OCI-LY7 (cell line): ENCODE data around the gene SPTAN1. TPM values are rescaled to one million over a fixed set of nuclear protein-coding genes. Genes with fewer than 3 reads are reported as not detected.
A peak's percentile ranks its signal among the peaks of the same experiment; 100 is the strongest.

ENCODE experiments used
- BruUV-seq: library from RNA; stranded (reverse); fragments of 400-500 nt; replicated peaks from 2 replicates; lab custom pipeline; 2021; lab: Mats Ljungman, UMichigan
- CTCF ChIA-PET: fragments of 300-600 bp; sonication (Branson Sonifier 250); formaldehyde crosslinking; loops from one replicate; lab custom pipeline; 2022; ENCODE audit warnings: antibody characterized with exemption; ENCODE audit not compliant: unreplicated experiment; lab: Charles Lee
- POLR2A ChIA-PET: fragments of 300-600 bp; sonication (Branson Sonifier 250); formaldehyde crosslinking; loops from one replicate; lab custom pipeline; 2022; ENCODE audit warnings: antibody characterized with exemption; lab: Charles Lee
- DNase-seq: peaks from one replicate; pipeline ENCODE4 v3.0.0-alpha.2; 2015; ENCODE audit warnings: low spot score
- H2AFZ ChIP-seq: fragments of 200-600 bp; sonication (generic), shearing (Covaris generic); 2 replicates; pipeline ENCODE4 v1.6.1; 2014; ENCODE audit warnings: mild to moderate bottlenecking, antibody characterized with exemption, low read length, moderate library complexity
- H3K27ac ChIP-seq: fragments of 200-600 bp; sonication (generic); 2 replicates; pipeline ENCODE4 v1.5.1; 2014; ENCODE audit warnings: mixed run types, low read depth, mild to moderate bottlenecking, moderate library complexity, low read length, inconsistent platforms; ENCODE audit not compliant: poor library complexity, severe bottlenecking
- H3K36me3 ChIP-seq: fragments of 200-600 bp; sonication (generic); 2 replicates; pipeline ENCODE4 v1.6.1; 2014; ENCODE audit warnings: mild to moderate bottlenecking, antibody characterized with exemption, low read length, moderate library complexity, mixed read lengths; ENCODE audit not compliant: insufficient read depth
- H3K4me1 ChIP-seq: fragments of 200-600 bp; sonication (generic); 2 replicates; pipeline ENCODE4 v1.5.1; 2014; ENCODE audit warnings: mild to moderate bottlenecking, low read length; ENCODE audit not compliant: insufficient read depth, poor library complexity, severe bottlenecking
- H3K4me2 ChIP-seq: fragments of 200-600 bp; sonication (generic); 2 replicates; pipeline ENCODE4 v1.6.1; 2014; ENCODE audit warnings: mild to moderate bottlenecking, low read length
- H3K4me3 ChIP-seq: fragments of 200-600 bp; sonication (generic); 2 replicates; pipeline ENCODE4 v1.5.1; 2014; ENCODE audit warnings: mild to moderate bottlenecking, low read depth, low read length; ENCODE audit not compliant: poor library complexity, severe bottlenecking
- H3K79me2 ChIP-seq: fragments of 200-600 bp; sonication (generic); 2 replicates; pipeline ENCODE4 v1.6.1; 2016; ENCODE audit warnings: low read depth, mild to moderate bottlenecking, low read length, moderate library complexity, mixed read lengths; ENCODE audit not compliant: insufficient read depth
- H3K9me2 ChIP-seq: fragments of 200-600 bp; sonication (generic); 2 replicates; pipeline ENCODE4 v1.6.1; 2016; ENCODE audit warnings: mild to moderate bottlenecking, low read length, mixed read lengths; ENCODE audit not compliant: insufficient read depth
- H3K9me3 ChIP-seq: fragments of 200-600 bp; sonication (generic); 2 replicates; pipeline ENCODE4 v1.6.1; 2014; ENCODE audit warnings: mild to moderate bottlenecking, mixed run types, low read length, mixed read lengths
- H4K20me1 ChIP-seq: fragments of 200-600 bp; sonication (generic); 2 replicates; pipeline ENCODE4 v1.6.1; 2014; ENCODE audit warnings: mild to moderate bottlenecking, antibody characterized with exemption, low read length, moderate library complexity, mixed read lengths; ENCODE audit not compliant: insufficient read depth
- CTCF ChIP-seq: fragments of 200-600 bp; sonication (generic); conservative IDR thresholded peaks from 2 replicates; pipeline ENCODE4 v1.5.1; 2014; ENCODE audit warnings: mild to moderate bottlenecking, antibody characterized with exemption, low read length, moderate library complexity, mixed read lengths
- EZH2phosphoT487 ChIP-seq: fragments of 200-600 bp; sonication (generic); IDR thresholded peaks from 2 replicates; pipeline ENCODE4 v1.6.1; 2018; ENCODE audit warnings: low read depth, borderline replicate concordance, mild to moderate bottlenecking, mixed run types, antibody characterized with exemption, low read length, moderate library complexity, mixed read lengths
- intact Hi-C: fragments of 100-400 bp; cut with micrococcal nuclease; formaldehyde crosslinking; loops from one replicate; pipeline ENCODE4 v1.10.0; 2022; ENCODE audit not compliant: unreplicated experiment
- total RNA-seq, 2 experiments: library from RNA; depleted of rRNA in 1 of 2; stranded (reverse); fragments of >200 nt in 1 of 2; shearing (Covaris generic) in 1 of 2; gene quantifications; 2 replicates each; pipeline ENCODE4 v1.2.3, GENCODE V29; 2014 to 2022

Gene SPTAN1
- total RNA-seq, 2 experiments from 2014 or later = 239 to 259 TPM

- Histone ChIP-seq H3K36me3 (no peaks in the 10 kb centered on the region), H3K4me3 (peak overlapping the region; percentile 87), H3K4me2 (peak overlapping the region; percentile 86), H3K27ac (no peak overlapping the region), H3K9me3 (no peaks in the 10 kb centered on the region), H3K79me2 (peaks cover 32% of the 10 kb centered on the region), H3K4me1 (peaks cover 33% of the 10 kb centered on the region), H2AFZ (peak overlapping the region; percentile 86), H4K20me1 (peaks cover 18% of the 10 kb centered on the region; the same call in 1 of the 2 replicates), H3K9me2 (no peaks in the 10 kb centered on the region)
- ChIA-PET POLR2A (interaction anchor here (0.6 to 1.3 kb wide), 6 partner anchors 25 to 1332 kb away, joined by 3 to 7 read pairs (median 3); no protein-coding TSS in a partner anchor), CTCF (interaction anchor here (1.1 kb wide), 1 partner anchor 130 kb away, joined by 3 read pairs; the partner anchor contains the start of gene CERCAM)
- TF ChIP-seq CTCF = no peak
- no peak for TF ChIP-seq EZH2phosphoT487
- intact Hi-C loops = loop anchor here (5.0 to 10.0 kb wide), 2 partner anchors 174 to 371 kb away; partner anchors contain the start of genes PHYHD1 and ZDHHC12
- no peak for DNase-seq
- BruUV-seq = TSS peak; percentile 83
Measured at GRCh38 chr9:128550770-128551656, 1.4 kb upstream of the SPTAN1 start.

- no peak for TF ChIP-seq EZH2phosphoT487
- TF ChIP-seq CTCF = no peak
- peaks cover under 1% of the 10 kb centered on the region; the same call in 1 of the 2 replicates for H3K36me3 ChIP-seq
- H3K27ac ChIP-seq = peak overlapping the region; percentile 24
- no peak for DNase-seq
- peaks cover 18% of the 10 kb centered on the region; the same call in 1 of the 2 replicates for H4K20me1 ChIP-seq
- ChIA-PET POLR2A (interaction anchor here (0.6 to 1.5 kb wide), 6 partner anchors 15 to 1332 kb away, joined by 3 to 7 read pairs (median 3); partner anchors contain the start of gene GLE1), CTCF (interaction anchor here (1.0 kb wide), 1 partner anchor 94 kb away, joined by 3 read pairs; no protein-coding TSS in a partner anchor)
- H3K4me1 ChIP-seq = peaks cover 40% of the 10 kb centered on the region
- H3K4me2 ChIP-seq = peak overlapping the region; percentile 86
- H3K4me3 ChIP-seq = peak overlapping the region; percentile 87
- H2AFZ ChIP-seq = peak overlapping the region; percentile 86
- intact Hi-C loops = loop anchor here (1.0 to 10.0 kb wide), 7 partner anchors 46 to 371 kb away; partner anchors contain the start of genes COQ4, ENDOG, PHYHD1 and SET
- no TSS peak for BruUV-seq
- H3K9me3 ChIP-seq = no peaks in the 10 kb centered on the region
- peaks cover 39% of the 10 kb centered on the region for H3K79me2 ChIP-seq
- no peaks in the 10 kb centered on the region for H3K9me2 ChIP-seq
Measured at GRCh38 chr9:128551657-128552152, 682 bp upstream of the SPTAN1 start.
